Stimulated activated CD4-positive, alpha-beta T cell treated with anti-CD3 and anti-CD28 coated beads, Interleukin-15, amount 100 ng/mL, for 1 hour (primary cell): ENCODE measurements around the gene KRT7.
"Not testable (repeated sequence)": the region's sequence is repeated elsewhere in the genome, so short reads cannot be mapped to it uniquely, and the experiment has no call there.

Experiments used
- DNase-seq, 2 donors: peaks; one replicate each; pipeline ENCODE4 v3.0.0-alpha.2; 2020; ENCODE audit warnings: low read depth in 1 of 2, low spot score in 1 of 2

The KRT7 gene

GRCh38 chr12:52229836-52230343 is 3.2 kb upstream of the KRT7 start:
- DNase-seq: no peak

GRCh38 chr12:52230364-52231281 is 2.4 kb upstream of the KRT7 start:
- no peak for DNase-seq

- no peak for DNase-seq
These were observed 1.5 kb upstream of the KRT7 start for GRCh38 chr12:52231305-52232202.

- DNase-seq: no peak
These were observed 805 bp upstream of the KRT7 start for GRCh38 chr12:52232203-52232673.

- no peak for DNase-seq
These were observed 592 bp downstream of the KRT7 start for GRCh38 chr12:52233462-52234207.

- DNase-seq: no peak
These were observed 1.3 kb downstream of the KRT7 start for GRCh38 chr12:52234223-52234810.

GRCh38 chr12:52235001-52235764 is 2.1 kb downstream of the KRT7 start:
- DNase-seq: no peak

GRCh38 chr12:52235822-52236361 is 2.8 kb downstream of the KRT7 start:
- no peak for DNase-seq

GRCh38 chr12:52236386-52237050 is 3.5 kb downstream of the KRT7 start:
- no peak for DNase-seq

- no peak for DNase-seq
These were observed 5.3 kb downstream of the KRT7 start for GRCh38 chr12:52238207-52238840.

GRCh38 chr12:52238916-52239646 is 6.0 kb downstream of the KRT7 start:
- DNase-seq: no peak

GRCh38 chr12:52239767-52240166 is 6.7 kb downstream of the KRT7 start:
- no peak for DNase-seq

- DNase-seq: not testable (repeated sequence)
These were observed 7.2 kb downstream of the KRT7 start for GRCh38 chr12:52240247-52240646.

GRCh38 chr12:52241205-52241842 is 8.3 kb downstream of the KRT7 start:
- DNase-seq: no peak

GRCh38 chr12:52242442-52243258 is 9.6 kb downstream of the KRT7 start:
- no peak for DNase-seq

- DNase-seq: no peak
These were observed 10.3 kb downstream of the KRT7 start for GRCh38 chr12:52243259-52243855.
